IMR-90 (cell line): ENCODE data around the gene SERPINB11. TPM values are rescaled to one million over a fixed set of nuclear protein-coding genes. Genes with fewer than 3 reads are reported as not detected.

Experiments
- ATAC-seq: fragments of 200-7000 bp; cut with Tn5 transposase; 2 replicates; pipeline ENCODE4 v1.9.1; 2020; ENCODE audit warnings: low read depth, mild to moderate bottlenecking, moderate library complexity
- BruUV-seq: library from RNA; stranded (reverse); fragments of 400-500 nt; replicated peaks from 2 replicates; lab custom pipeline; 2021; lab: Mats Ljungman, UMichigan
- CTCF ChIA-PET: fragments of 300-600 bp; formaldehyde crosslinking; extraction: SDS; loops from one replicate; lab custom pipeline; 2021; ENCODE audit warnings: antibody characterized with exemption; lab: Yijun Ruan, JAX
- POLR2A ChIA-PET: fragments of 300-600 bp; sonication (Branson Sonifier 250); formaldehyde crosslinking; loops from one replicate; lab custom pipeline; 2022; ENCODE audit warnings: antibody characterized with exemption; ENCODE audit not compliant: unreplicated experiment; lab: Charles Lee
- DNase-seq: peaks from one replicate; pipeline ENCODE4 v3.0.0; 2013
- H2AFZ ChIP-seq: replicated peaks from 2 replicates; pipeline ENCODE3; 2013; ENCODE audit warnings: low read length, mild to moderate bottlenecking; ENCODE audit not compliant: poor library complexity
- H2AK5ac ChIP-seq: 2 replicates; pipeline ENCODE4 v1.6.1; 2013; ENCODE audit warnings: low read depth, low read length, inconsistent platforms
- H2AK9ac ChIP-seq: replicated peaks from 2 replicates; pipeline ENCODE3; 2013; ENCODE audit warnings: mild to moderate bottlenecking, low read depth, low read length, moderate library complexity; ENCODE audit not compliant: poor library complexity
- H2BK120ac ChIP-seq: 2 replicates; pipeline ENCODE4 v1.6.1; 2013; ENCODE audit warnings: low read depth, low read length, inconsistent platforms
- H2BK15ac ChIP-seq: 3 replicates; pipeline ENCODE4 v1.6.1; 2013; ENCODE audit warnings: low read depth, low read length, inconsistent platforms
- H2BK20ac ChIP-seq: 2 replicates; pipeline ENCODE4 v1.6.1; 2013; ENCODE audit warnings: low read depth, mild to moderate bottlenecking, inconsistent platforms, low read length, moderate library complexity
- H2BK5ac ChIP-seq: 2 replicates; pipeline ENCODE4 v1.6.1; 2013; ENCODE audit warnings: mild to moderate bottlenecking, low read depth, low read length, inconsistent platforms; ENCODE audit not compliant: poor library complexity, severe bottlenecking
- H3K14ac ChIP-seq: replicated peaks from 2 replicates; pipeline ENCODE4 v1.6.1; 2013; ENCODE audit warnings: low read depth, low read length, inconsistent platforms
- H3K18ac ChIP-seq: 2 replicates; pipeline ENCODE4 v1.6.1; 2013; ENCODE audit warnings: low read depth, low read length, control low read depth
- H3K23ac ChIP-seq: 2 replicates; pipeline ENCODE4 v1.6.1; 2013; ENCODE audit warnings: low read depth, low read length, inconsistent platforms
- H3K27ac ChIP-seq: 2 replicates; pipeline ENCODE4 v1.5.1; 2013; ENCODE audit warnings: mild to moderate bottlenecking, control low read depth, low read length; ENCODE audit not compliant: insufficient read depth
- H3K27me3 ChIP-seq: 2 replicates; pipeline ENCODE4 v1.6.1; 2013; ENCODE audit warnings: low read length; ENCODE audit not compliant: control insufficient read depth, insufficient read depth
- H3K36me3 ChIP-seq: 2 replicates; pipeline ENCODE4 v1.6.1; 2013; ENCODE audit warnings: low read length, mixed read lengths; ENCODE audit not compliant: control insufficient read depth, insufficient read depth
- H3K4ac ChIP-seq: 2 replicates; pipeline ENCODE4 v1.6.1; 2013; ENCODE audit warnings: low read depth, low read length, inconsistent platforms
- H3K4me1 ChIP-seq: 2 replicates; pipeline ENCODE4 v1.6.1; 2013; ENCODE audit warnings: low read length, mixed read lengths; ENCODE audit not compliant: control insufficient read depth, insufficient read depth
- H3K4me2 ChIP-seq: 2 replicates; pipeline ENCODE4 v1.6.1; 2013; ENCODE audit warnings: low read depth, mild to moderate bottlenecking, control low read depth, low read length, moderate library complexity
- H3K4me3 ChIP-seq: 2 replicates; pipeline ENCODE4 v1.5.1; 2013; ENCODE audit warnings: low read depth, mild to moderate bottlenecking, control low read depth, low read length, moderate library complexity; ENCODE audit not compliant: insufficient read depth
- H3K56ac ChIP-seq: 2 replicates; pipeline ENCODE4 v1.6.1; 2013; ENCODE audit warnings: low read length, inconsistent platforms; ENCODE audit not compliant: insufficient read depth; ENCODE audit errors: extremely low read depth
- H3K79me1 ChIP-seq, 2 experiments: 2 replicates each; pipeline ENCODE4 v1.6.1; 2013; ENCODE audit warnings: low read length in 2 of 2, inconsistent platforms in 1 of 2, low read depth in 1 of 2
- H3K9ac ChIP-seq: 2 replicates; pipeline ENCODE4 v1.6.1; 2013; ENCODE audit warnings: low read depth, low read length, control low read depth
- H3K9me1 ChIP-seq: 2 replicates; pipeline ENCODE4 v1.6.1; 2013; ENCODE audit warnings: low read length, inconsistent platforms; ENCODE audit not compliant: insufficient read depth
- H3K9me3 ChIP-seq: 2 replicates; pipeline ENCODE4 v1.6.1; 2013; ENCODE audit warnings: low read length; ENCODE audit not compliant: control insufficient read depth, insufficient read depth
- H4K20me1 ChIP-seq: 2 replicates; pipeline ENCODE4 v1.6.1; 2013; ENCODE audit warnings: low read length, inconsistent platforms; ENCODE audit not compliant: insufficient read depth
- H4K5ac ChIP-seq: 2 replicates; pipeline ENCODE4 v1.6.1; 2013; ENCODE audit warnings: mild to moderate bottlenecking, low read depth, low read length, control low read depth
- H4K8ac ChIP-seq, 2 experiments: 2 replicates each; pipeline ENCODE4 v1.6.1; 2013; ENCODE audit warnings: low read depth in 2 of 2, low read length in 2 of 2, control low read depth in 1 of 2, inconsistent platforms in 1 of 2
- H4K91ac ChIP-seq: 2 replicates; pipeline ENCODE4 v1.6.1; 2013; ENCODE audit warnings: low read depth, low read length, inconsistent platforms; ENCODE audit not compliant: insufficient read depth
- CEBPB ChIP-seq: IDR thresholded peaks from 2 replicates; pipeline ENCODE4 v1.6.1; 2012; ENCODE audit warnings: low read depth, low read length, improper control_type of control experiment
- CHD1 ChIP-seq: IDR thresholded peaks from 2 replicates; pipeline ENCODE4 v1.6.1; 2012; ENCODE audit warnings: low read depth, low read length, improper control_type of control experiment
- MAFK ChIP-seq: IDR thresholded peaks from 2 replicates; pipeline ENCODE4 v1.6.1; 2012; ENCODE audit warnings: low read depth, low read length, improper control_type of control experiment
- MXI1 ChIP-seq: IDR thresholded peaks from 2 replicates; pipeline ENCODE4 v1.6.1; 2012; ENCODE audit warnings: low read depth, mild to moderate bottlenecking, low read length, moderate library complexity, borderline replicate concordance
- POLR2A ChIP-seq: IDR thresholded peaks from 2 replicates; pipeline ENCODE4 v1.6.1; 2012; ENCODE audit warnings: mild to moderate bottlenecking, low read depth, low read length
- RCOR1 ChIP-seq: IDR thresholded peaks from 2 replicates; pipeline ENCODE4 v1.6.1; 2012; ENCODE audit warnings: mild to moderate bottlenecking, low read length, improper control_type of control experiment; ENCODE audit not compliant: insufficient replicate concordance
- SMC3 ChIP-seq: fragments of 150-350 bp; IDR thresholded peaks from 2 replicates; pipeline ENCODE4 v1.6.1; 2016; ENCODE audit warnings: low read depth, mild to moderate bottlenecking, antibody characterized with exemption, low read length, moderate library complexity
- WGBS, 2 experiments: methylation state at CpG; one replicate each; pipeline versions ENCODE4 v1.1.5 to v1.1.7; 2013; ENCODE audit warnings: missing lambda C conversion rate in 2 of 2; ENCODE audit not compliant: insufficient read length in 1 of 2; ENCODE audit errors: extremely low coverage in 2 of 2; 5-methylcytosine and 5-hydroxymethylcytosine counted together
- dilution Hi-C: fragments of 300-500 bp; cut with HindIII; formaldehyde crosslinking; loops from one replicate; pipeline ENCODE4 v1.14.3; 2018; ENCODE audit warnings: low sequenced_read_pairs; ENCODE audit not compliant: unreplicated experiment
- in situ Hi-C: fragments of 300-500 bp; cut with MboI; formaldehyde crosslinking; loops from 3 replicates; pipeline ENCODE4 v1.14.3; 2019; ENCODE audit warnings: low sequenced_read_pairs, inconsistent platforms, mixed read lengths
- intact Hi-C: fragments of 100-400 bp; cut with micrococcal nuclease; formaldehyde crosslinking; loops from 2 replicates; pipeline ENCODE4 v1.10.0; 2022
- polyA plus RNA-seq, 3 experiments: library from polyadenylated mRNA; depleted of rRNA; stranded (reverse); fragments of >200 nt; gene quantifications; 2 replicates each; pipeline ENCODE4 v1.2.3, GENCODE V29; 2012; ENCODE audit warnings: low replicate concordance in 1 of 3
- total RNA-seq: library from RNA; depleted of rRNA; stranded (reverse); fragments of >200 nt; gene quantifications from 2 replicates; pipeline ENCODE4 v1.2.3, GENCODE V29; 2012
- TF ChIP-seq, protein P1 (sequence below): fragments of 150-350 bp; IDR thresholded peaks from 2 replicates; pipeline ENCODE4 v1.6.1; 2017; ENCODE audit warnings: mild to moderate bottlenecking, antibody characterized with exemption, low read length, low read depth

The SERPINB11 gene
- total and polyA plus RNA-seq, 2 of the 4 experiments (the other 2 are of a cell fraction), result 0.12 to 0.18 TPM

DNA sequence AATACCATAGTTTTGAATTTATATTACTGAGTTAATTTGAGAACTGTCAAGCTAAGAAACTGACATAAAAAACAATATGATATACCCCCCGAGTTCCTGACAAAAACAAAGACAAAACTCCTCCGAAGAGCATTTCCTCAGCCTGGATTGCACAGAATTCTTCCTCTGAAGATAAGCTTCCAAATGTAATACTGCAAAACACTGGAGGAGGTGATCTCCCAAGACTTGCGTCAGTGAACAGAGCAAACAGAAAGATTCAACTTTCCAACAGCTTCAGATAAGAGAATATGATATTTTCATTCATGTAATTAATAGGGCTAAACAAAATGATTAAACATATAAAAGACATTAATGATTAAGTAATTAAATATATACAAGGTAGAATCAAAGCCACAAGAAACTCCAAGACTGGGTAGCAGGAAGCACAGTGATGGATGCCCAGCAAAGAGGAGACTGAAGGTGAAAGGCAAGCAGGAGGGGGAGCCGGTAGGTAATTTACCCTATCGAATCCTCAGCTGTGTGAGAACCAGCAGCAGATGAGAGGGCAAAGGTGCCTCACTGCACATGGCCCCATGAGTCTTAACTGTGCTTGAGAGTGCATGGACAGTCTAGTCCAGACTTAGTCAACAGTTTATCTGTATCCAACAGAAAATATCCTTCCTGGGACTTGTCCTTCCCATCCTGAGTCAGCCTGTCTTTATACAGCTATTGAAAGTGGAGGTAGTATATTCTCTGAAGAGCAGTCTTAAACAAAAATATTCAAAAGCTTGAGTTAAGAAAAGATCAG, 22.7 kb upstream of the SERPINB11 start (continued):
- no peak for TF ChIP-seq CHD1

DNA sequence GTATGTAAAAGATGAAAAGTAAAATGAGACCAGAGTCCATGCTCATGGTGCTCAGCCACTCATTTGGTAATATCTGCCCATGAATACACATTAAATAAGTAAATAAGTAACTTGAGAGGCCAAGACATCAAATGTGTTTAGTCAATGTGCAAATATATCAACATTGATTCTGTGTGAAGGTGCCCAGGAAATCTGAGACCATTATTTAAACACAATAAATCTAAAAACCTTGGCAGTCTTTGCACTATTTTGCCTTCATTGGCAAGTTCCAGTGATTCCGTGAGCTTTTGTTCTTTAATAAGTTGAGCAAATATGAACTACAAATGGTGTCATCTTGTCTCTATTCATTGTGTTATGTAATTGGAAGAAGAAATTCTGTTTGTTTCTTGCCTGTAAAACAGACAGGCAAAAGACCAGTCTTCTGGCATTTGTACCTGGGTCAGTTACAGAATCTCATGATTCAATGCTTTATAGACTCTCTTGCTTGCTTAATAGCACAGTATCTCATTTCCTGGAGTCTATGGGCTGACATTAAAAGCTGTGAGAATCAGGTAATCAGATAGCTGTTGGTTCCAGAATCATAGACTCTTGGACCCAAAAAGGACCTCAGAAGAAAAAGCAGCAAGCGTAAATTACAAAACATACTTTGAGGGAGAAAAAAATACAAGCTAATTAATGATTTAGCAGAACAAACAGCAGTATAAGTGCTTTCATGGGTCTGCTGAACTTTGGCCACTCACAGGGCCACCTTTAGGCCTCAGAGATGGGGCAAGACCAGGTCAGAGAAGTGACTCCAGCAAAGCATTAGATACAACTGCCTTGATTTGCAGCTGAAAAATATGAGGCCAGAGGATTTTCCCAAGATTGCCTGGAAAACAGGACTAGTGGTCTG, 21.1 kb upstream of the SERPINB11 start:
- intact Hi-C loops, result no loop called here

More for the DNA sequence above, 21.1 kb upstream of the SERPINB11 start:
- Histone ChIP-seq H3K9me3 (no peaks in the 10 kb centered on the region), H4K20me1 (no peaks in the 10 kb centered on the region), H3K23ac (no peak overlapping the region), H2BK15ac (no peak overlapping the region), H2BK5ac (no peak overlapping the region), H3K79me1 (no peaks in the 10 kb centered on the region), H4K8ac (peak overlapping the region in 1 of 2 experiments; percentile 71; a peak in 2 of 4 replicates), H3K4ac (peak overlapping the region; percentile 65), H2BK20ac (0 out of 2 replicates have a peak overlapping the region, but pooled peaks have one; percentile 71), H2AK5ac (no peak overlapping the region), H3K4me2 (no peak overlapping the region), H3K56ac (no peak overlapping the region), H3K4me3 (no peak overlapping the region), H3K18ac (no peak overlapping the region; the same call in 1 of the 2 replicates), H3K9ac (no peak overlapping the region), H4K5ac (peak overlapping the region; percentile 69; the same call in 1 of the 2 replicates), H2BK120ac (peak overlapping the region; percentile 77; the same call in 1 of the 2 replicates), H3K36me3 (no peaks in the 10 kb centered on the region), H3K27ac (no peak overlapping the region), H3K14ac (no peak overlapping the region), H2AK9ac (no peak overlapping the region), H3K27me3 (no peaks in the 10 kb centered on the region), H3K4me1 (no peaks in the 10 kb centered on the region; the same call in 1 of the 2 replicates), H3K9me1 (no peaks in the 10 kb centered on the region; the same call in 1 of the 2 replicates), H4K91ac (no peak overlapping the region), H2AFZ (peak overlapping the region; percentile 59)
- no peak for DNase-seq
- dilution Hi-C loops (no loop called here), in situ Hi-C loops (no loop called here)
- TF ChIP-seq CEBPB (no peak), SMC3 (no peak), MAFK (no peak), MXI1 (no peak), POLR2A (no peak), CHD1 (no peak), RCOR1 (no peak)
- TF ChIP-seq, protein P1, sequence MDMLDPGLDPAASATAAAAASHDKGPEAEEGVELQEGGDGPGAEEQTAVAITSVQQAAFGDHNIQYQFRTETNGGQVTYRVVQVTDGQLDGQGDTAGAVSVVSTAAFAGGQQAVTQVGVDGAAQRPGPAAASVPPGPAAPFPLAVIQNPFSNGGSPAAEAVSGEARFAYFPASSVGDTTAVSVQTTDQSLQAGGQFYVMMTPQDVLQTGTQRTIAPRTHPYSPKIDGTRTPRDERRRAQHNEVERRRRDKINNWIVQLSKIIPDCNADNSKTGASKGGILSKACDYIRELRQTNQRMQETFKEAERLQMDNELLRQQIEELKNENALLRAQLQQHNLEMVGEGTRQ, result no peak
- no CpG with 5 or more reads among the region's 2 CpGs for WGBS, 2 experiments
- BruUV-seq, result no TSS peak
- ChIA-PET CTCF (interaction anchor here (0.7 to 1.2 kb wide), 2 partner anchors 8 to 11 kb away, joined by 3 to 4 read pairs; no protein-coding TSS in a partner anchor), POLR2A (no interaction called here)
- ATAC-seq, result no peak
